MG63 (cell line): ENCODE results near the gene FCGR1A. TPM values are rescaled to one million over a fixed set of nuclear protein-coding genes. Genes with fewer than 3 reads are reported as not detected.
"Not testable (repeated sequence)": the region's sequence is repeated elsewhere in the genome, so short reads cannot be mapped to it uniquely, and the experiment has no call there.

ENCODE experiments used
- DNase-seq: peaks from one replicate; pipeline ENCODE4 v3.0.0-alpha.2; 2020
- H3K27me3 ChIP-seq: fragments of 250-450 bp; sonication (Bioruptor Pico); 2 replicates; pipeline ENCODE4 v1.5.1; 2020; ENCODE audit warnings: mild to moderate bottlenecking, moderate library complexity
- H3K36me3 ChIP-seq: fragments of 250-450 bp; sonication (Bioruptor Pico); 2 replicates; pipeline ENCODE4 v1.5.1; 2020; ENCODE audit warnings: mild to moderate bottlenecking, moderate library complexity
- H3K4me3 ChIP-seq: fragments of 250-450 bp; sonication (Bioruptor Pico); 2 replicates; pipeline ENCODE4 v1.5.1; 2020; ENCODE audit warnings: mild to moderate bottlenecking, moderate library complexity
- H3K9me3 ChIP-seq: fragments of 250-450 bp; sonication (Bioruptor Pico); 2 replicates; pipeline ENCODE4 v1.5.1; 2020; ENCODE audit warnings: mild to moderate bottlenecking, moderate library complexity
- total RNA-seq: library from RNA; depleted of rRNA; stranded (reverse); fragments of >200 nt; shearing (Covaris generic); gene quantifications from 2 replicates; pipeline ENCODE4 v1.2.3, GENCODE V29; 2014; ENCODE audit warnings: low replicate concordance

The FCGR1A gene
- total RNA-seq, 1 experiment from 2014 or later = not detected

DNA sequence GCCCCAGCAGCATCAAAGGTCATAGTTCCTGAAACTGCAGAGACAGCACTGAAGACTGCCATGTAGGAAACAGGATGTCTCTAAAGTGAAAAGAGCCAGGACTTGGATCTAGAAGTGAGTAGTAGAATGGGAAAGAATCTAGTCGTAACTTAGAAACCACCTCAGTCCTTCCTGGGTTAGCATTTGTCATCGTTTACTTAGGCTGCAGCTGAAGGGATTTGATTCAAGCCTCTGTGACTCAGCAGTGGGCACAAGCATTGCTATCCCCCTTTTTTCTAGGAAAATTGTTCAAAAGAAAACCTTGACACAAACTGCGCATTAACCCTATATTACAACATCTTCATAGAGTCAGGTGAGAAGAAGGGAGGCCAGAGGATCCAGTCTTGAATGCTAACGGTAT is 11.8 kb upstream of the FCGR1A start:
- peak; percentile 31 for DNase-seq
- not testable (repeated sequence) for H3K9me3 ChIP-seq, H3K27me3 ChIP-seq, H3K36me3 ChIP-seq, H3K4me3 ChIP-seq

GRCh38 chr1:149771653-149772425 is 10.7 kb upstream of the FCGR1A start:
- not testable (repeated sequence) for H3K27me3 ChIP-seq, H3K4me3 ChIP-seq, H3K36me3 ChIP-seq, H3K9me3 ChIP-seq, DNase-seq

DNA sequence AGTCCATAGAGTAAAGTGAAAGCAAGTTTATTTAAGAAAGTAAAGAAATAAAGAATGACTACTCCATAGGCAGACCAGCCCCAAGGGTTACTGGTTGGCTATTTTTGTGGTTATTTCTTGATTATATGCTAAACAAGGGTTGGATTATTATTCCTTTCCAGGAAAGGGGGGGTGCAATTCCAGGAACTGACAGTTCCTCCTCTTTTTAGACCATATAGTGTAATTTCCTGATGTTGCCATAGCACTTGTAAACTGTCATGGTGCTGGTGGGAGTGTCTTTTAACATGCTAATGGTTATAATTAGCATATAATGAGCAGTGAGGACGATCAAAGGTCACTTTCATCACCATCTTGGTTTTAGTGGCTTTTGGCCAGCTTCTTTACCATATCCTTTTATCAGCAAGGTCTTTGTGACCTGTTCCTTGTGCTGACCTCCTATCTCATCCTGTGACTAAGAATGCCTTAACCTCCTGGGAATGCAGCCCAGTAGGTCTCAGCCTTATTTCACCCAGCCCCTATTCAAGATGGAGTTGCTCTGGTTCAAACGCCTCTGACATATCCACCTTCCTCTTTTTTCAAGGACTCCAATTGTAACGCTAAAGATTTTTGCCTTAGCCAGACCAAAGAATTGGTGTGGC is 6.9 kb upstream of the FCGR1A start:
- not testable (repeated sequence) for H3K4me3 ChIP-seq, H3K9me3 ChIP-seq, H3K36me3 ChIP-seq, DNase-seq, H3K27me3 ChIP-seq

- H3K4me3 ChIP-seq, DNase-seq, H3K27me3 ChIP-seq, H3K36me3 ChIP-seq, H3K9me3 ChIP-seq: not testable (repeated sequence)
These were observed 5.4 kb upstream of the FCGR1A start for GRCh38 chr1:149777084-149777483.

DNA sequence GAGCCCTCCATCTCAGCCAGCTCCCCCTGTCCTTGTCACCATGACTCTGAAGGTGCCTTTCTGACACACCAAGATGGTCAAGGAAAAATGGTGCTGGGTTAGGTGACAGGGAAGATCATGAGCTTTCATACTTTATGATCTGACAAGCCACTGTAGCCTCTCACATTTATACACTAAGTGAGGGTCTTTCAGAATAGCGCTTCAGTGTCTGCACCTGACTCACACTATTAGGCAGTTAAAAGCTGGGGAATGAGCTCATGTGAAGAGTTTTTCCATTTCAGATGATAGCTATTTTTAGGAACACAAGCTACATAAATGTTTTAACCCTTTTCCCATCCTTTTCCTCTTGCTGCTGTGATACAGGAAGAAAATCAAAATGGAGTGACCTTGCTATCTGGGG is 4.2 kb upstream of the FCGR1A start:
- not testable (repeated sequence) for DNase-seq, H3K36me3 ChIP-seq, H3K27me3 ChIP-seq, H3K9me3 ChIP-seq, H3K4me3 ChIP-seq

GRCh38 chr1:149781413-149781984 is 995 bp upstream of the FCGR1A start:
- not testable (repeated sequence) for DNase-seq, H3K36me3 ChIP-seq, H3K9me3 ChIP-seq, H3K27me3 ChIP-seq, H3K4me3 ChIP-seq

GRCh38 chr1:149783289-149783688 is 795 bp downstream of the FCGR1A start:
- H3K9me3 ChIP-seq, H3K36me3 ChIP-seq, DNase-seq, H3K4me3 ChIP-seq, H3K27me3 ChIP-seq: not testable (repeated sequence)

DNA sequence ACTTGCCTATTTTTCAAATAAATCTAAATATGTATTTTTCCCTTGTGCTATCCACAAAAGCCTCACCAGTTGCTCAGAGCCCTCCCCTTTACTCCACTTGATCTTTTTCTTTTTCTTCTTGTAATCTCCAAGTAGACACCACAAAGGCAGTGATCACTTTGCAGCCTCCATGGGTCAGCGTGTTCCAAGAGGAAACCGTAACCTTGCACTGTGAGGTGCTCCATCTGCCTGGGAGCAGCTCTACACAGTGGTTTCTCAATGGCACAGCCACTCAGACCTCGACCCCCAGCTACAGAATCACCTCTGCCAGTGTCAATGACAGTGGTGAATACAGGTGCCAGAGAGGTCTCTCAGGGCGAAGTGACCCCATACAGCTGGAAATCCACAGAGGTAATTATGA is 1.4 kb downstream of the FCGR1A start:
- not testable (repeated sequence) for H3K36me3 ChIP-seq, DNase-seq, H3K4me3 ChIP-seq, H3K9me3 ChIP-seq, H3K27me3 ChIP-seq

DNA sequence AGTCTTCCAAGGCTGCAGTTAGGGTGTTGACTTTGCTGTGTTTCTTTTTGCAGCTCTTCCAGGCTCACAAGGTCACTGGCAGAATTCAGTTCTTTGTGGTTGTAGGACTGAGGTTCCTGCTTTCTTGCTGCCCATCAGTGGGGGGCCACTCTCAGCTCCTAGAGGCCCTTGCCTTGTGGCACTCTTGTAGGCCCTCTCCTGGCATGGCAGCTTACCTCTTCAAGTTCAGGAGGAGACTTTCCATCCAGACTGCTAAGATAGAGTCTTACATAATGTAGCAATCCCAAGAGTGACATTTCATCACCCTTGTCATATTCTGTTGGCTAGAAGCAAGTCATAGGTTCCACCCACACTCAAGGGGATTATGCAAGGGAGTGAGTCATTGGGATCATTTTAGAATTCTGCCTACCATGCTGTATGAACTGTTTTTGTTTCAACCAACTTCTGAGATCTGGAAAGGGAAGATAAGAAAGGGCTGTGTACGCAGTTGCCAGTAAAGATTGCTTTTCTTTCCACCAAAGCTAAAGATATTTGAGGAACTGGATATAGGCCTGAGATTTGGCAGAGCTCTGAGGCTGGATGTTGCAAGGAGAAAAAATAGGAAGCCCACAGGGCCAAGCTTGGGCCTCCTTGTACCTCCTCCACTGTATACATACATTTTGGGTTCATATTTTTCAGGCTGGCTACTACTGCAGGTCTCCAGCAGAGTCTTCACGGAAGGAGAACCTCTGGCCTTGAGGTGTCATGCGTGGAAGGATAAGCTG is 5.4 kb downstream of the FCGR1A start:
- DNase-seq, H3K4me3 ChIP-seq, H3K36me3 ChIP-seq, H3K9me3 ChIP-seq, H3K27me3 ChIP-seq: not testable (repeated sequence)

DNA sequence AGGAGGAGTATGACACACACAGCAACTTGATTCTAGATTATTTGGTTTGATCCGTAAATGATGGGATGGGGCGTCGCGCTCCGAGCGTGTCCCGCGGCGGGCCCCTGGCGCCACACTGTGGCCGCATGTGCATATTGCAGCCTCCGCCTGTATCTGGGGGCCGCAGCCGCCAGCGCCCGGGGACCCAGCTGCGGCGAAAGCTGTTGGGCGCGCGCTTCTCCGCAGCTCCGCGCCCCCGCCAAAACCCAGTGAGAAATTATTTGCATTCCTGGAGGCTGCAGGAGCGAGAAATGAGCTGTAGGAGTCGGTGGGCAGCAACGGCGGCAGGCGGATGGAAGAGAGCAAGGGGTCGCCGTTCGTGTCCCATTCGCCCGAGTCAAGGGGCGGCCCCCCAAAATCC is 10.0 kb downstream of the FCGR1A start:
- H3K36me3 ChIP-seq, H3K9me3 ChIP-seq, H3K27me3 ChIP-seq: not testable (repeated sequence)
- peak overlapping the region; percentile 56 for H3K4me3 ChIP-seq
- DNase-seq = peak; percentile 54

DNA sequence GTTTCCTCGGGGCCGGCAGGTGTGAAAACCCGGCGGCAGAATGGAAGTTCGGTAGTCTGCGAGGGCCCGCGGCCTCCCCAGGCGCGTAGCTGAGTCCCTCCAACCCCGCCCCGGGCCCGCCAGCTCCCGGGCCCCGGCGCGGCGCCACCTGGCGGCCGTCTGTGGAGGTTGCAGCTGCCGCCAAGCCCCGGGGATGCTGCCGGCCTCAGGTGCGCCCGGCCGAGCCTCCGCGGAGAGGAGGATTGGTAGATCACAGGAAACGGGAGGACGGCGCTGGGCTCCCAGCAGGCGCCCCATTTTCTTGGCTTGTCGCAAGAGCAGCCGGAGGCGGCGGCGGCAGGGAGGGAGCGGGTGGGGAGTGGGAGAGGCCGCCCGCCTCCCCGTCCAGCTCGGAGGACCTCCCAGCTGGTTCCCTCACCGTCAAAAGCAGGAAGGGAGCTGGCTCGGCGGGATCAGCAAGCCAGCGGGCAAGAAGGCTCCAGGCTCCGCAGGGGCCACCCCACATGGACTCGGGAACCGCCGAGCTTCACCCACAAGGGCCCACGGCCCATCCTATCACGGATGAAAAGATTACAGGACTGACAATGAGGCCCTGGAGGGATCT is 10.5 kb downstream of the FCGR1A start:
- H3K4me3 ChIP-seq = peak overlapping the region; percentile 56
- DNase-seq = peak; percentile 69
- H3K27me3 ChIP-seq, H3K36me3 ChIP-seq, H3K9me3 ChIP-seq: not testable (repeated sequence)

- not testable (repeated sequence) for DNase-seq, H3K27me3 ChIP-seq, H3K9me3 ChIP-seq, H3K36me3 ChIP-seq, H3K4me3 ChIP-seq
These were observed 11.4 kb downstream of the FCGR1A start for GRCh38 chr1:149793885-149794284.

GRCh38 chr1:149801628-149802027 is 19.1 kb downstream of the FCGR1A start:
- H3K9me3 ChIP-seq, DNase-seq, H3K4me3 ChIP-seq, H3K27me3 ChIP-seq, H3K36me3 ChIP-seq: not testable (repeated sequence)

DNA sequence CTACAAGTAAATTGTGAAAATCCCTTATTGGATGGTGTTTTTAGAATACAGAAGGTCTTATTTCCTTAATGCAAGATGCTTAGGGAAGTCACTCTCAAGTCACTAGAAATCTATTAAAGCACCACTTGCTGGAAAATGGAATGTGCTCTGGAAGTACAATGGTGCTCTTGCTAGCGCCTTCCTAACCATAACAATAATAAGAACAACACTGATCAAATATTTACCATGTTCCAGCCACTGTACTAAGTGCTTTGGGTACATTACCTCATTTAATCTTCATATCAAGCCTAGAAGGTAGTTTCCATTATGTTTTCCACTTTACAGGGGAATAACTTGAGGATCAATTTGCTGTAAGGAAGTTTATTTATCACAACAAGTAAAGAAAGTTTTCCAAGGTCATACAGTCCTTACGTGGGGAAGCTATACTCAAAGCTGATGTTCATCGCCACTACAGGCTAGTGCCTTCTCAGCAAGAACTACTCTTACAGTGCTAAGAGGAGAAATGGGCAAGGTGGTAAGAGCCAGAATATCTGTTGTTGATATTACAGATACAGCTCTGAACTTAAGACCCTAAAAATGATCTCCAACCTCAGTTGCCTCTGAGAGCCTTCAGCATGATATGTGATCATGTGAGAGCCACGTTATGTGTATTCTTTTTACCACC is 22.1 kb downstream of the FCGR1A start:
- not testable (repeated sequence) for H3K36me3 ChIP-seq, H3K9me3 ChIP-seq, DNase-seq, H3K4me3 ChIP-seq, H3K27me3 ChIP-seq

- H3K36me3 ChIP-seq, H3K27me3 ChIP-seq, H3K4me3 ChIP-seq, H3K9me3 ChIP-seq, DNase-seq: not testable (repeated sequence)
These were observed 28.4 kb downstream of the FCGR1A start for GRCh38 chr1:149810697-149811405.

- H3K9me3 ChIP-seq, H3K36me3 ChIP-seq, H3K27me3 ChIP-seq: not testable (repeated sequence)
- H3K4me3 ChIP-seq = peak overlapping the region; percentile 30
- peak; percentile 39 for DNase-seq
These were observed 29.0 kb downstream of the FCGR1A start for GRCh38 chr1:149811514-149811889.
